ENCODE measurements around the gene AGPAT3.

Gene AGPAT3

GRCh38 chr21:44029460-44030087 is 164.6 kb downstream of the AGPAT3 start:
- DNase-seq, result no peak

GRCh38 chr21:44035244-44035643 is 170.2 kb downstream of the AGPAT3 start:
- no peak for DNase-seq

All from SIG-M5 (cell line).